ENCODE data around the gene DHX32.

Gene DHX32

GRCh38 chr10:125846894-125847293 is 34.2 kb downstream of the DHX32 start:
- no peak for DNase-seq

- DNase-seq = no peak
Observed at GRCh38 chr10:125845617-125846016, 35.5 kb downstream of the DHX32 start.

GRCh38 chr10:125844751-125845221 is 36.3 kb downstream of the DHX32 start:
- DNase-seq = no peak

- no peak for DNase-seq
Observed at GRCh38 chr10:125843603-125844329, 37.3 kb downstream of the DHX32 start.

- no peak for DNase-seq
Observed at GRCh38 chr10:125840955-125841354, 40.1 kb downstream of the DHX32 start.

GRCh38 chr10:125840406-125840805 is 40.7 kb downstream of the DHX32 start:
- no peak for DNase-seq

- DNase-seq = no peak
Observed at GRCh38 chr10:125838802-125839575, 42.1 kb downstream of the DHX32 start.

- no peak for DNase-seq
Observed at GRCh38 chr10:125836746-125837145, 44.3 kb downstream of the DHX32 start.

GRCh38 chr10:125828311-125828710 is 52.8 kb downstream of the DHX32 start:
- peak in 1 of 5 donors; percentile 2 for DNase-seq

- DNase-seq = no peak
Observed at GRCh38 chr10:125827133-125827532, 54.0 kb downstream of the DHX32 start.

GRCh38 chr10:125824736-125825135 is 56.4 kb downstream of the DHX32 start:
- DNase-seq = no peak

- DNase-seq = no peak
Observed at GRCh38 chr10:125823663-125824251, 57.3 kb downstream of the DHX32 start.

- peak; percentile 85 to 90 (median 90) for DNase-seq
Observed at GRCh38 chr10:125822878-125823662, 58.0 kb downstream of the DHX32 start, which contains the start of the genes BCCIP and UROS. BCCIP (plus strand) TSS chr10:125823546; CDS start chr10:125823558, 12 bp downstream. UROS (minus strand) TSS chr10:125823258; CDS start chr10:125816499, 6,759 bp downstream.

GRCh38 chr10:125820701-125821100 is 60.4 kb downstream of the DHX32 start:
- no peak for DNase-seq

- DNase-seq = no peak
Observed at GRCh38 chr10:125817337-125817946, 63.6 kb downstream of the DHX32 start.

- no peak for DNase-seq
Observed at GRCh38 chr10:125816548-125816947, 64.5 kb downstream of the DHX32 start.

- no peak for DNase-seq
Observed at GRCh38 chr10:125815764-125816163, 65.3 kb downstream of the DHX32 start.

GRCh38 chr10:125812128-125812750 is 68.9 kb downstream of the DHX32 start:
- DNase-seq = no peak

- no peak for DNase-seq
Observed at GRCh38 chr10:125811251-125811650, 69.8 kb downstream of the DHX32 start.

GRCh38 chr10:125808047-125808446 is 73.0 kb downstream of the DHX32 start:
- no peak for DNase-seq

- no peak for DNase-seq
Observed at GRCh38 chr10:125802739-125803138, 78.4 kb downstream of the DHX32 start.

- no peak for DNase-seq
Observed at GRCh38 chr10:125802131-125802530, 79.0 kb downstream of the DHX32 start.
